GM18520 (cell line): ENCODE data around the gene ANGEL2.
"Not testable (repeated sequence)": the region's sequence is repeated elsewhere in the genome, so short reads cannot be mapped to it uniquely, and the experiment has no call there.

Experiments used
- ATAC-seq: cut with Tn5 transposase; IDR thresholded peaks from one replicate; pipeline ENCODE4 v1.9.1; 2021; ENCODE audit not compliant: unreplicated experiment

ANGEL2 gene

DNA sequence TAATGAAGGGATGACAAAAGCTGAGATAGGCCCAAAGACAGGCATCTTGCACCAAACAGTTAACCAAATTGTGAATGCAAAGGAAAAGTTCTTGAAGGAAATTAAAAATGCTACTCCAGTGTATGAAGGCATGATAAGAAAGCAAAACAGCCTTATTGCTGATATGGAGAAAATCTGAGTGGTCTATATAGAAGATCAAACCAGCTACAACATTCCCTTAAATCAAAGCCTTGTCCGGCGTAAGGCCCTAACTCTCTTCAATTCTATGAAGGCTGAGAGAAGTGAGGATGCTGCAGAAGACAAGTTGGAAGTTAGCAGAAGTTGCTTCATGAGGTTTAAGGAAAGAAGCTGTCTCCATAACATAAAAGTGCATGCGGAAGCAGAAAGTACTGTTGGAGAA lies 4.3 kb upstream of the ANGEL2 start:
- no peak for ATAC-seq

- ATAC-seq = no peak
These were observed 3.8 kb upstream of the ANGEL2 start for GRCh38 chr1:213019450-213019849.

DNA sequence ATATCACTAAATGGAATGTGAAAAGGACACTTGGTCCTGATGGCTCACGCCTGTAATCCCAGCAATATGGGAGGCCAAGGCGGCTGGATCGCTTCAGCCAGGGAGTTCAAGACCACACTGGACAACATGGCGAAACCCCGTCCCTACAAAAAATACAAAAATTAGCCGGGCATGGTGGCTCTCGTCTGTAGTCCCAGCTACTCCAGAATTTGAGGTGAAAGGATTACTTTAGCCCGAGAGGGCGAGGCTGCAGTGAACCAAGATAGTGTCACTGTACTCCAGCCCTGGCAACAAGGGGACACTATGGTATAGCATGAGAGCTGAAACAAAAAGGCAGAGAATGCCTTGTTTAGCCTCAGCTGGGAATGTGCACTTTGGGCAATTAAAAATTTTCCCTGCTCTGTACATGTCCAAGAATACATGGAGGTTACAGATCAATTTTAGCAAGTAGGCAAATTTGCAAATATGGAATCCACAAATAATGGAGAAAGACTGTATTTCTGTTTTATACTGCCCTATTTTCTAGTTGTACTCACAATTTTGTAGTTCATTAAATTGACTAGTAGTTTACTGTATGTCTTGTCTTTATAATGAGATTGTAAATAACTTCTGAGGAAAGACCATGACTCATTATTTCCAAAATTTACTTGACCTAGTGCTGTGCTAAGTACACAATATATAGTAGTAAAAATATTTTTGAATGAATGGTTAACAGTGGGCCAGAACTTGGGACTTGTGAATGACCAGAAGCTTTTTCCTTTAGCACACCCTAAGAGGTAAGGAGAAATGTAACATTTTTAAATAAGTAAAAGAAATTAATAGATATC lies 2.0 kb upstream of the ANGEL2 start:
- ATAC-seq = no peak

DNA sequence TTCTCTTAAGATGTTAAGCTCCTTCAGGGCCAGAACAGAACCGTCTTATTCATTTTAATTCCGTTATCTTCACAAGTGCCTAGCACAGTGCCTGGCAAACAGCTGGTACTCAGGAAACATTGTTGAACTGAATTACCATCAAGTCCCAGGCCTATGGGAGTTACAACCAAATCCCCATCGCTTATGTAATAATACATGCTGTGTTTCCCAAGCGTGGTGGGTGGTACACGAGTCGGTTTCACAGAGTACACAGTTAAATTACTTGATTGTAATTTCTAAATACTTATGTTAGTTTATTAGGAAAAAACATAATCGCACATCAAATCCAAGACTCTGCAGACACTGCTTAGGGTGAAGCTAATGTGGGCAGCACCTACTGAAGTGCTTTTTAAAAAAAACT lies 1.0 kb downstream of the ANGEL2 start:
- ATAC-seq = no peak

GRCh38 chr1:213008564-213008963 lies 7.1 kb downstream of the ANGEL2 start:
- ATAC-seq = peak; percentile 89

- ATAC-seq = peak; percentile 59
These were observed 12.4 kb downstream of the ANGEL2 start for GRCh38 chr1:213003256-213003655.

DNA sequence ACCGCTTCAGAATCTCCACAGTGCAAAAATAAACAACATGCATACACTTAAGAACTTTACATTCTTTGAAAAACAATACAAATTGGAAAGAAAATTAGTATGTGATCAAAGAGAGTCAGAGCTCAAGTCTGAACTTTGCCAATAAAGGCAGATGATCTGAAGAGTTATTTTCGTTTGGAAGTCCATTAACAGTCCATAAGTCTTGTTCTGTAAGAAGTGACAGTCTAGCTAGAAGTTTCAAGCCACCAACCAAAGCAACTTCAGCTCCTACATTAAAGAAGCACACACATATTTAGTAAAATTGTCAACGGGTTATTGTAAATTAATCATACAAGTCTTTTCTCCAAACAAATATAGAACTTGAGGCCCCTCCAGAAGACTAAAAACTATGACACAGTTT lies 20.7 kb downstream of the ANGEL2 start:
- ATAC-seq = no peak

GRCh38 chr1:212993960-212994359 lies 21.7 kb downstream of the ANGEL2 start:
- not testable (repeated sequence) for ATAC-seq

DNA sequence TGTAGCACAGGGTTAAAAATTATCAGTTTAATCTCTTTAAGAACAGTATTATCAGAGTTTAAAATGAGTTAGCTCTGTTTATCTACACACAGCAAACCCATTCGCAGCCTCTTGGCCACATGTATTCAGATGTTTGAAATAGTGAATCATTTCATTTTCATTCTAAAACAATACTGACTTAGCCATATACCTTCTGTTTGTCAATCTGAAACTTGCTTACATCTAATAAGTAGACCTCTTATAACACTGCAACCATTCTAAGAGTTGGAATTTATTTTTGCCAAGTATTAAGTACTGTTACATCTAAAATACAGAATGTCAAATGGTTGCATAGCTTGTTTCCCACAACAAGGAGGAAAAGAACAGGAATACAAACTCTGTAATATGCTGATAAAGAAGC lies 25.4 kb downstream of the ANGEL2 start:
- no peak for ATAC-seq

GRCh38 chr1:212987702-212988322 lies 27.9 kb downstream of the ANGEL2 start:
- no peak for ATAC-seq

GRCh38 chr1:212986551-212986950 lies 29.1 kb downstream of the ANGEL2 start:
- ATAC-seq = no peak

DNA sequence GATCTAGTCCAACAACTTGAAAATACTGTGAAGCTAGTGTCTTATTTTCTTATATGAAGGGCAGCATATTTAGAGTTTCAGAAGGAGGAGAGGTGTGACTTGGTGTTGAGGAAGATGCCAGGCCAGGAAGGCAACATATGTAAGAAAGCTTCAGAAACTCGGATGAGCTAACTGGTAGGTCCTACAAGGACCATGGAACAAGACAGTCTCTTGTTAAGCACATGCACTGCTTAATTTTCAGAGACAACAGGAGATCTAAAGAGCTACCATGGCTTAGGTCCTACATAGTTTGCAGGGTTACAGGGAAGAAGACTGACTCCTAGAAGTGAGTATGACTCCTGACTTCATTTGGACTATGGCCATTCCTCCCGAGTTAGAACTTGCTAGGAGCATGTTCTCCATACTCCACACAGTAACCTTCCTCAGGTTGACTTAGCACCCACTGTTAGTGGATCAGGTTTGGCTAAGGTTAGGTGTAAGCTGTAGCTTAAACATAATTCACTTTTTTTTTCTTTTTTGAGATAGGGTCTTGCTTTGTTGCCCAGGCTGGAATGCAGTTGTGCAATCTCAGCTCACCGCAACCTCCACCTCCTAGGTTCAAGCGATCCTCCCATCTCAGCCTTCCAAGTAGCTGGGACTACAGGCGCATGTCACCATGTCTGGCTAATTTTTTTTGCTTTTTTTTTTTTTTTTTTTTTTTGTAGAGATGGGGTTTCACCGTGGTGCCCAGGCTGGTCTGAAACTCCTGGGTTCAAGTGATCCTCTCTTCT lies 31.0 kb downstream of the ANGEL2 start:
- ATAC-seq = no peak

- no peak for ATAC-seq
These were observed 32.2 kb downstream of the ANGEL2 start for GRCh38 chr1:212983482-212983881.

DNA sequence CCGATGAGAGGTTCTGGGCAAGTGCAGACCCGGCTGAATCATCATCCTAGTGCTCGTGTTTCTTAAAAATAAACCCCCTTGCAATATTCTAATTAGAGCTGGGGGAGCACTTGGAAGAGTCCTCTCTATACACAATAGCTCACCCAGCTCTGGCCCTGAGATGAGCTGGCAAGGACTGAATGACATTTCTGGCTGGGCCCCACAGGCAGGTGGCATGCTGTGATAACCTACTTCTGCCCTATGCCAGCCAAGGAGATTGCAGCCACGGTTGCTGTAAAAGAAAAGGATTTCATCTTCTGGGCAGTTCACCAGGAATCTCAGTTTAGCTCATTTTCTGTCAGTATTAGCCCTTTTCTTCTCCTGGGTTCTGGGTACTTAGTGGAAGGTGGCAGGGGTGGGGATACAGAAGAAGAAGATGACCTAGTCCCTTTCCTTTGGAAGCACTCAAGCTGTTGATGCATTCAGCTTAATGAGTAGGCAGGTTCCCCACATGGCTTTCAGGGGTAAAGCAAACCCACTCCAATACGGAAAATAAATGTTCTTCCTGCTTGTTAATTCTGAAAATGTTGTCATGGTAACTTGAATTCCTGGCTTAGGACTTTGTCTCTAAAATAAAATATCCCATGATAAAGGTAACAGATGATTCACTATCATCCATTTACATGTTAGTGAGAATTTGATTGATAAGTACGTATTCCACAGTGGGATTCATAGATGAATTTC lies 33.1 kb downstream of the ANGEL2 start:
- ATAC-seq = no peak

DNA sequence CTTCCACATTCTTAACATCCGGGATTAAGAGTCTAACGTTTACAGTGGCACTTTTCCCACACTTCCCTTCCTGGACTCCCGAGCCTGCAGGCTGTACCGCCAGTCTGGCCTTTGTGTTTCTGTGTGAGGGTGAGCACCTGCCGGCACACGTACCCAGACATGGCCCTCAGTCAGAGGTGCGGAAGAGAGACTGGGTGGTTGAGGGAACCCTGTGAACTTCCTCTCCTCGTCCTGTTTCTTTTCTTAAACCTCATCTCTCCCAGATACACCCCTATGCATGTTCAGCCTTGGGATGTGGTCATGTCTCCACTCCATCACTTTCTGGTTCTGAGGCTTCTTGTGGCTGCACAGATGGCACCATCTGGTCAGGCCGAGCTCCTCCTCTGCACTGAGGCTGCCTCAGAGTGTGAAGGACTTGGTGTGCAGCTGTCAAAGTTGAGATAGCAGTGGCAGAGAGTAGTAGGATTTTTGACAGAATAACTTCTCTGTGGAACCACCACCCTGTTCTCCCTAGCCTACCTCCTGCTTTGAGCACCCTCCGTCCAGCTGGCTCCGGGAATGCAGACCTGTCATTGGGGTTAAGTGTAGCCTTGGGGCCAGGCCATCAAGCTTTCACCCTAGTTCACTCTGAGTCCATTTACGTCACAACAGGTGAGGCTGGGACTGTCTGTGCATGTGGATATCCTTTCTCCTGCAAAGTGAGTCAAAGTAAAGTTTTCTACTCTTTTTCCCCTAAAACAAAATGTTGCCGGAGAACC lies 33.9 kb downstream of the ANGEL2 start:
- no peak for ATAC-seq

- ATAC-seq = no peak
These were observed 34.6 kb downstream of the ANGEL2 start for GRCh38 chr1:212981025-212981495.

DNA sequence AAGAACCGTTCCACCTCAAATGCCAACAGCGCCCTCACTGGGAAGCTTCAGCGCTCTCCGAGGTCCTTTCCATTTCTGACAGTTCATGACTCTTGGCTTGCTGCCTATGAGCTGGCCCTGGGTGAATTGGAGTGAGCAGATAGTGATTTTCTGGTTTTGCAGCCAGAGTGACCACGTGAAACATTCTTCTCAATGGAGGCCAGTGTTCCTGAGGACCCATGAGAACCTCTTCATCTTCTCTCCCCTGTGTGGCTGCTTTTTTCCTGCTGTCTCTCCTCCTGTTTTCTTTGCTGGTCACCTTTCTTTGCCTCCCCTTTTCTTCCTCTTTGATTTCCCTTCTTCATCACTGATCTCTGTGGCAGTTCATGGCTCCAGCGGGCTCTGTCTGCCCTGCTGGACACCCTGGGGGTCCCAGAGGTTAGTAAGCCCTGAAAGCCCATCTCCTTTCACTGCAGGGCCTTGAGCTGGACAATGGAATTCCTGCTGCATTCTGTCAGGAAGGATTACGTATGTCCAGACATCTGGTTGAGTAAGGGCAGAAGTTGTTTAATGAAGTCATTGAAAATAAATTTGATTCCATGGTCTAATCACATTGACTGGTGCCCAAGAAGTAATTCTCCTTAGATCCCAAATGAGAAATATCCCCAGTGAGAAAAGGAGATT lies 35.4 kb downstream of the ANGEL2 start:
- no peak for ATAC-seq

DNA sequence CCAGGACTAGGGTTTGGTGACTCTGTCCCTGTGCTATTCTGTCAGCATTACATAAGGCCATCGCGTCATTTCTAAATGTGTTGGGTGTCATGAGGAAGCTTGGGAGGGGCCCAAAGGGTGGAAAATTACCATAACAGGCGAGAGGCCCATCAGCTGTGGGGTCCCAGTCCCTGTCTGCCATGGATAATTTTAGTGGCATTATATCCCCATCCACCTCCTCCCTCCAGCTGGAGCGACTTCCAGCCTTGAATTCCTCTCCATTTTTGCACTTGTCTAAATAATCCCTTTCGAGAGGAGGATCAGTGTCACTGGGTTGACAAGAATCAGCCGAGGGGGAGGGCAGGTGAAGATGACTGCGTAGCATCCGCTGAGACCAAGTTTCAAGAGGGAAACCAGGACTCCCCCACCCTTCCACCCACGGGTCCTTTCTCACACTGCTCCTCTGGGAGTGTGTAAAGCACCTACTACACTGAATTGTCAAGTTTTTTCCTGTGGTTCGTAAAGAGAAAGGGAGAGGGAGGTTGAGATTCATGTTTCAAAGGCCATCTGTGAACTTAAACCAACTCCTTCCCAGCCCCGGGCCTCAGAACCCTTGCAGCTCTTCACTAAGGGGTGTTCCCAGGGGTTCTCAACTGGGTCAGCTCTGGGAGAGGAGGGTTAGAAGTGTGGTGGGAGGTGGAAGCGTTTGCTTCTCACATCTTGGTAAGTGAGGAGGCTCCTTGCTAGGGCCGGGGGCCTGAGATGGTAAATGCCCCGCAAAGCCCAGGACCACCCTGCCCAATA lies 36.1 kb downstream of the ANGEL2 start:
- peak; percentile 57 for ATAC-seq
